ENCODE measurements around the gene ANGPTL7. TPM values are rescaled to one million over a fixed set of nuclear protein-coding genes. Genes with fewer than 3 reads are reported as not detected.

ANGPTL7 gene
- total and polyA plus RNA-seq, 2 of the 8 experiments (the other 6 are each of a cell fraction or from before 2014, with no cell fraction given): not detected

DNA sequence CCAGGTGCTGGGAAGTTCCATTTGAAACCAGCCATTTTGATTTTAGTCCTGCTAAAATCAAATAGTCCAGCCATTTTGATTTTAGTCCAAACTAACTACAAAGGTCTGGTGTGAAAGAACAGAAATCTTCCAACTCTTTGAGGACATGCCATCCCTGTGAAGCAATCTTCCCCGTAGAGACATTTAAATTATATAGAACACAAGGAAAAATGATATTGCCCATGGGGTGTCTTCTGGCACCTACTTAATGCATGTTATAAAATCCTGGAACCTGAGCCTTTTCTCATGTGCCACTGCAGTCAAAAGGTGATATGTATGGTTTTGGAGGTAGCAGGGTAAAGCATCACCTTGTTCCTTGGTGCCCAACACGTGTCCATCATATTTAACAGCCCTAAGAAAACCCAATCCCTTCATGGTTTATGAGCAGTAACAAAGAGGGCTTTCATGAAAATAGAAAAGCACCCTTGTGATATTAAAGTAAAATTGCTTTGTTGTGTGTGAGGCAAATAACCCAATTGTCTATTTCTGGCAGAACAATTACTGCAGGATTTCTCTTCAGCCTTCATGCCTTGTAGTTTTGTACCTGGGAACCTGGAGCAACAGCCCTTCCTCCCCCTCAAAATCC, 26.3 kb downstream of the ANGPTL7 start:
- Histone ChIP-seq H3K36me3 (ENCODE audit: control insufficient read depth in 2 of 4, insufficient read depth in 4 of 4, low read length in 3 of 4) (peaks cover 29 to 79% (median 46%) of the 10 kb centered on the region in 4 experiments), H3K56ac (replicated peaks; ENCODE audit: insufficient read length, low read depth, low read length) (no peak overlapping the region), H3K79me2 (ENCODE audit: control insufficient read depth in 1 of 2, insufficient read depth in 2 of 2, low read length in 2 of 2) (no peaks in the 10 kb centered on the region), H2BK5ac (ENCODE audit: low read depth, low read length) (no peak overlapping the region), H3K18ac (ENCODE audit: extremely low read depth, low read length) (no peak overlapping the region), H2BK15ac (ENCODE audit: low read length) (no peak overlapping the region), H2BK120ac (replicated peaks; ENCODE audit: low read depth, low read length) (no peak overlapping the region), H2BK20ac (ENCODE audit: low read length) (no peak overlapping the region), H3K14ac (ENCODE audit: insufficient read length) (no peak overlapping the region), H3K79me1 (ENCODE audit: low read depth, low read length) (no peaks in the 10 kb centered on the region), H3K23ac (ENCODE audit: insufficient read length) (no peak overlapping the region), H3K4me1 (replicated peaks in 1 of 4; ENCODE audit: control insufficient read depth in 3 of 4, insufficient read depth in 4 of 4, low read length in 3 of 4) (no peaks in the 10 kb centered on the region), H3K9me3 (ENCODE audit: insufficient read depth in 2 of 2, low read depth in 1 of 2, low read length in 1 of 2) (no peaks in the 10 kb centered on the region), H4K20me1 (replicated peaks in 1 of 2; ENCODE audit: control insufficient read depth in 1 of 2, insufficient read depth in 2 of 2, low read length in 2 of 2) (peaks cover 0 to 4% of the 10 kb centered on the region in 2 experiments), H4K5ac (ENCODE audit: insufficient read length, low read depth, low read length) (no peak overlapping the region), H4K91ac (replicated peaks; ENCODE audit: insufficient read length, low read length) (no peak overlapping the region), H3K27me3 (replicated peaks in 1 of 4; ENCODE audit: control insufficient read depth in 3 of 4, extremely low read depth in 1 of 4, insufficient read depth in 3 of 4, low read length in 3 of 4) (no peaks in the 10 kb centered on the region), H3K4me2 (ENCODE audit: insufficient read depth in 1 of 2, low read depth in 2 of 2, low read length in 2 of 2) (no peak overlapping the region), H3K4me3 (ENCODE audit: extremely low read depth in 1 of 4, insufficient read depth in 2 of 4, low read depth in 3 of 4, low read length in 4 of 4) (no peak overlapping the region), H3K4ac (replicated peaks; ENCODE audit: insufficient read length, low read depth, low read length) (no peak overlapping the region), H2AFZ (ENCODE audit: low read length) (no peak overlapping the region), H4K8ac (ENCODE audit: extremely low read depth, insufficient read depth, low read length) (no peak overlapping the region), H2BK12ac (ENCODE audit: low read depth, low read length) (no peak overlapping the region), H3K27ac (ENCODE audit: low read depth, low read length) (no peak overlapping the region), H3K9ac (replicated peaks in 1 of 4; ENCODE audit: extremely low read depth in 1 of 4, low read depth in 3 of 4, low read length in 3 of 4) (no peak overlapping the region), H3K23me2 (ENCODE audit: low read depth, low read length) (no peaks in the 10 kb centered on the region), H2AK5ac (ENCODE audit: low read depth, low read length) (no peak overlapping the region)
- POLR2A ChIA-PET (ENCODE audit: partially characterized antibody): interaction anchor here (0.7 to 1.0 kb wide), 3 partner anchors 14 to 124 kb away, joined by 3 read pairs; no protein-coding TSS in a partner anchor
- 83% methylated on average over 2 of the region's 2 CpGs; no CpG with 5 or more reads in 1 of the 2 experiments for WGBS, 2 experiments (ENCODE audit: extremely low coverage in 1 of 2, insufficient coverage in 1 of 2, insufficient read length in 1 of 2, insufficient replicate concordance in 2 of 2, low coverage in 1 of 2, low lambda C conversion rate in 2 of 2, missing lambda C conversion rate in 1 of 2)
- TF ChIP-seq PHF8 (conservative IDR thresholded peaks at IDR 0.05; ENCODE audit: low read depth, low read length) (no peak), SP1 (IDR thresholded peaks at IDR 0.05; ENCODE audit: low read depth, low read length) (no peak), RBBP5 (IDR thresholded peaks at IDR 0.05; ENCODE audit: borderline replicate concordance, low read depth, low read length) (no peak), RAD21 (IDR thresholded peaks at IDR 0.05 in 1 of 2, conservative IDR thresholded peaks at IDR 0.05 in 1 of 2; ENCODE audit: low read depth in 2 of 2, low read length in 2 of 2) (no peak), FOSL1 (IDR thresholded peaks at IDR 0.05; ENCODE audit: insufficient read depth, low read depth, low read length) (no peak)
- no peak for DNase-seq (ENCODE audit: low read depth in 1 of 2, low spot score in 2 of 2)
- FAIRE-seq: no peak
- CTCF ChIA-PET (ENCODE audit: partially characterized antibody): interaction anchor here (1.0 to 3.1 kb wide), 3 partner anchors 26 to 428 kb away, joined by 3 to 8 read pairs (median 4); no protein-coding TSS in a partner anchor

Data from H1 (cell line).